HepG2 (cell line): ENCODE measurements around the gene HDAC4. TPM values are rescaled to one million over a fixed set of nuclear protein-coding genes. Genes with fewer than 3 reads are reported as not detected.

ENCODE experiments used
- ATAC-seq: fragments of 200-7000 bp; cut with Tn5 transposase; 3 replicates; pipeline ENCODE4 v1.9.1; 2020; ENCODE audit warnings: mild to moderate bottlenecking, moderate library complexity
- BruUV-seq: library from RNA; stranded (reverse); fragments of 400-500 nt; replicated peaks from 2 replicates; lab custom pipeline; 2021; lab: Mats Ljungman, UMichigan
- CTCF ChIA-PET: fragments of 300-600 bp; formaldehyde crosslinking; extraction: SDS; loops from one replicate; lab custom pipeline; 2021; ENCODE audit warnings: low total read pairs, inconsistent platforms, low intra/inter-chr PET ratio; lab: Yijun Ruan, JAX
- POLR2A ChIA-PET: fragments of 350-600 bp; sonication (Branson Sonifier 250); formaldehyde crosslinking; loops from one replicate; lab custom pipeline; 2020; ENCODE audit warnings: antibody characterized with exemption, inconsistent platforms; lab: Yijun Ruan, JAX
- DNase-seq: peaks from one replicate; pipeline ENCODE4 v3.0.0-alpha.2; 2015; ENCODE audit warnings: low spot score
- FAIRE-seq: peaks from 3 replicates; lab custom pipeline; 2011; peaks lifted over from hg19 to GRCh38; lab: Jason Lieb, UNC
- H2AFZ ChIP-seq: one replicate; pipeline ENCODE4 v1.6.1; 2011; ENCODE audit warnings: low read length, inconsistent platforms
- H3K27ac ChIP-seq: fragments of 300-600 bp; 3 replicates; pipeline ENCODE4 v1.8.0; 2011; ENCODE audit warnings: mixed run types, mild to moderate bottlenecking, mixed read lengths, low read length, inconsistent platforms; ENCODE audit not compliant: insufficient read depth; ENCODE audit errors: extremely low read length
- H3K27me3 ChIP-seq, 2 experiments: fragments of 200-600 bp in 1 of 2; 2 replicates in 1 of 2; 3 replicates in 1 of 2; pipeline versions ENCODE4 v1.6.0 to v1.8.0; 2011; ENCODE audit warnings: low read length in 2 of 2, mild to moderate bottlenecking in 2 of 2, moderate library complexity in 2 of 2, inconsistent platforms in 1 of 2; ENCODE audit not compliant: insufficient read depth in 2 of 2, control insufficient read depth in 1 of 2
- H3K36me3 ChIP-seq, 2 experiments: fragments of 200-600 bp in 1 of 2; replicated peaks in 1 of 2; 2 replicates in 1 of 2; 3 replicates in 1 of 2; pipeline versions ENCODE4 v1.5.1 to v1.8.0; 2011; ENCODE audit warnings: low read length in 2 of 2, inconsistent platforms in 1 of 2; ENCODE audit not compliant: insufficient read depth in 2 of 2, control insufficient read depth in 1 of 2
- H3K4me1 ChIP-seq: 2 replicates; pipeline ENCODE4 v1.5.1; 2012; ENCODE audit warnings: low read length, inconsistent platforms; ENCODE audit not compliant: insufficient read depth
- H3K4me2 ChIP-seq: 2 replicates; pipeline ENCODE4 v1.6.0; 2011; ENCODE audit warnings: low read depth, low read length, inconsistent platforms
- H3K4me3 ChIP-seq, 3 experiments: fragments of 200-600 bp in 1 of 3; sonication (generic), shearing (Covaris generic) in 1 of 3; replicated peaks in 1 of 3; 2 replicates each; pipeline ENCODE4 v1.5.1; 2011 to 2016; ENCODE audit warnings: low read length in 3 of 3, inconsistent platforms in 2 of 3, low read depth in 2 of 3, mild to moderate bottlenecking in 2 of 3, control low read depth in 1 of 3, mixed read lengths in 1 of 3; ENCODE audit not compliant: insufficient read depth in 1 of 3
- H3K79me2 ChIP-seq: one replicate; pipeline ENCODE4 v1.6.1; 2011; ENCODE audit warnings: low read length, inconsistent platforms; ENCODE audit not compliant: insufficient read depth
- H3K9ac ChIP-seq: 2 replicates; pipeline ENCODE4 v1.6.0; 2011; ENCODE audit warnings: mild to moderate bottlenecking, low read depth, low read length, inconsistent platforms; ENCODE audit not compliant: insufficient read depth
- H3K9me3 ChIP-seq: 2 replicates; pipeline ENCODE4 v1.5.1; 2012; ENCODE audit warnings: mild to moderate bottlenecking, low read length
- H4K20me1 ChIP-seq: 2 replicates; pipeline ENCODE4 v1.6.0; 2011; ENCODE audit warnings: inconsistent platforms, mild to moderate bottlenecking, low read length, moderate library complexity; ENCODE audit not compliant: insufficient read depth
- ATAD3A ChIP-seq: sonication (generic); formaldehyde crosslinking; IDR thresholded peaks from 2 replicates; pipeline ENCODE4 v1.4.0; 2020; ENCODE audit warnings: missing genetic modification reagents
- ETV5 ChIP-seq: IDR thresholded peaks from 2 replicates; pipeline ENCODE4 v1.6.1; 2018; ENCODE audit warnings: missing biosample characterization, missing genetic modification reagents, inconsistent platforms, borderline replicate concordance
- IRF2 ChIP-seq: IDR thresholded peaks from 2 replicates; pipeline ENCODE4 v1.6.1; 2018; ENCODE audit warnings: missing genetic modification reagents, missing compliant biosample characterization
- KLF12 ChIP-seq: sonication (generic); formaldehyde crosslinking; IDR thresholded peaks from 2 replicates; pipeline ENCODE4 v1.4.0; 2020; ENCODE audit warnings: missing genetic modification reagents, borderline replicate concordance
- NAIF1 ChIP-seq: sonication (generic); formaldehyde crosslinking; IDR thresholded peaks from 2 replicates; pipeline ENCODE4 v1.5.0; 2020; ENCODE audit warnings: mild to moderate bottlenecking, missing genetic modification reagents, borderline replicate concordance
- POGK ChIP-seq: sonication (generic); formaldehyde crosslinking; conservative IDR thresholded peaks from 2 replicates; pipeline ENCODE4 v1.8.0; 2022; ENCODE audit warnings: mild to moderate bottlenecking, moderate library complexity, missing genetic modification reagents
- RELA ChIP-seq: sonication (generic); formaldehyde crosslinking; IDR thresholded peaks from 2 replicates; pipeline ENCODE4 v1.4.0; 2020; ENCODE audit warnings: missing genetic modification reagents
- RFX1 ChIP-seq: fragments of 450-650 bp; IDR thresholded peaks from 2 replicates; pipeline ENCODE4 v1.6.1; 2017
- TERF1 ChIP-seq: sonication (generic); formaldehyde crosslinking; IDR thresholded peaks from 2 replicates; pipeline ENCODE4 v1.8.0; 2022; ENCODE audit warnings: mild to moderate bottlenecking, missing genetic modification reagents, moderate library complexity
- TIGD3 ChIP-seq: sonication (generic); formaldehyde crosslinking; IDR thresholded peaks from 2 replicates; pipeline ENCODE4 v1.5.1; 2020; ENCODE audit warnings: mild to moderate bottlenecking, missing genetic modification reagents, borderline replicate concordance
- ZBTB33 ChIP-seq: sonication (generic); formaldehyde crosslinking; IDR thresholded peaks from 2 replicates; pipeline ENCODE4 v1.4.0; 2020; ENCODE audit warnings: missing genetic modification reagents
- ZEB1 ChIP-seq: IDR thresholded peaks from 2 replicates; pipeline ENCODE4 v1.6.1; 2012; ENCODE audit warnings: mild to moderate bottlenecking, low read depth, inconsistent platforms; ENCODE audit not compliant: insufficient replicate concordance
- ZNF430 ChIP-seq: sonication (generic); formaldehyde crosslinking; IDR thresholded peaks from 2 replicates; pipeline ENCODE4 v1.9.0; 2021; ENCODE audit warnings: mild to moderate bottlenecking, missing genetic modification reagents
- ZNF607 ChIP-seq: sonication (generic); formaldehyde crosslinking; IDR thresholded peaks from 2 replicates; pipeline ENCODE4 v1.5.1; 2020; ENCODE audit warnings: missing genetic modification reagents, mild to moderate bottlenecking, borderline replicate concordance
- ZNF644 ChIP-seq: IDR thresholded peaks from 2 replicates; pipeline ENCODE4 v1.6.1; 2016; ENCODE audit warnings: low read depth
- ZNF672 ChIP-seq: sonication (generic); formaldehyde crosslinking; IDR thresholded peaks from 2 replicates; pipeline ENCODE4 v1.8.1; 2022; ENCODE audit warnings: missing genetic modification reagents
- ZNF724P ChIP-seq: sonication (generic); formaldehyde crosslinking; IDR thresholded peaks from 2 replicates; pipeline ENCODE4 v1.8.0; 2022; ENCODE audit warnings: missing genetic modification reagents, borderline replicate concordance
- ZNF761 ChIP-seq: sonication (generic); formaldehyde crosslinking; conservative IDR thresholded peaks from 2 replicates; pipeline ENCODE4 v1.4.0; 2020; ENCODE audit warnings: mild to moderate bottlenecking, missing genetic modification reagents
- WGBS: methylation state at CpG from one replicate; pipeline ENCODE4 v1.1.6; 2017; ENCODE audit warnings: low lambda C conversion rate; 5-methylcytosine and 5-hydroxymethylcytosine counted together
- in situ Hi-C: cut with HindIII; loops from 2 replicates; pipeline ENCODE4 v1.10.0; 2017; ENCODE audit warnings: low pct_unique_long_range_greater_than_20kb; ENCODE audit not compliant: extremely low pct_ligation_motif_present
- intact Hi-C: fragments of 100-400 bp; cut with micrococcal nuclease; formaldehyde crosslinking; loops from one replicate; pipeline ENCODE4 v1.10.0; 2022; ENCODE audit not compliant: unreplicated experiment
- polyA plus RNA-seq, 8 experiments: library from polyadenylated mRNA; depleted of rRNA in 3 of 8; stranded (reverse) in 7 of 8; unstranded in 1 of 8; fragments of >200 nt; fragmentation: Illumina TruSeq in 4 of 8; extraction: Trizol in 4 of 8; gene quantifications; 2 replicates each; pipeline versions ENCODE4 v1.2.1 to v1.2.3, GENCODE V29; 2011 to 2016; ENCODE audit warnings: low read depth in 4 of 8, missing spikeins in 1 of 8, mixed read lengths in 1 of 8; ENCODE audit not compliant: insufficient read depth in 1 of 8
- total RNA-seq, 5 experiments: library from RNA; depleted of rRNA; stranded (reverse); fragments of >200 nt; fragmentation: Illumina TruSeq; extraction: Trizol; gene quantifications; 2 replicates each; pipeline ENCODE4 v1.2.3, GENCODE V29; 2016; ENCODE audit warnings: low read depth in 1 of 5

Gene HDAC4
- total and polyA plus RNA-seq, 2 of the 13 experiments (the other 11 are each of a cell fraction or from before 2014, with no cell fraction given), result 10.1 to 11.5 TPM

GRCh38 chr2:239052798-239053665 is 347.8 kb downstream of the HDAC4 start:
- FAIRE-seq (no peak), DNase-seq (no peak), ATAC-seq (no peak; the same call in 2 of the 3 replicates)
- Histone ChIP-seq H3K9me3 (peaks cover 7% of the 10 kb centered on the region; the same call in 1 of the 2 replicates), H3K79me2 (no peaks in the 10 kb centered on the region), H3K36me3 (peaks cover 6 to 15% of the 10 kb centered on the region in 2 experiments; a peak in 3 of 5 replicates), H4K20me1 (no peaks in the 10 kb centered on the region), H3K4me2 (no peak overlapping the region), H3K27ac (no peak overlapping the region), H3K4me1 (peaks cover 30% of the 10 kb centered on the region), H3K9ac (no peak overlapping the region), H3K27me3 (no peaks in the 10 kb centered on the region), H3K4me3 (no peak overlapping the region), H2AFZ (no peak overlapping the region)
- intact Hi-C loops, result no loop called here
- TF ChIP-seq ZNF761 (CRISPR knock-in tag), result no peak
- no peak for TF ChIP-seq TIGD3 (CRISPR knock-in tag)
- no peak for TF ChIP-seq ZNF644 (CRISPR knock-in tag)
- TF ChIP-seq ETV5 (CRISPR knock-in tag), result no peak
- no peak for TF ChIP-seq TERF1 (CRISPR knock-in tag)
- TF ChIP-seq IRF2 (CRISPR knock-in tag), result no peak
- no peak for TF ChIP-seq RELA
- TF ChIP-seq POGK (CRISPR knock-in tag), result no peak
- no peak for TF ChIP-seq RFX1
- no peak for TF ChIP-seq ZNF672 (CRISPR knock-in tag)
- no peak for TF ChIP-seq ZNF607
- no peak for TF ChIP-seq ZBTB33 (CRISPR knock-in tag)
- no peak for TF ChIP-seq ATAD3A (CRISPR knock-in tag)
- no peak for TF ChIP-seq ZEB1
- no peak for TF ChIP-seq ZNF430
- no peak for TF ChIP-seq NAIF1 (CRISPR knock-in tag)
- TF ChIP-seq KLF12 (CRISPR knock-in tag), result no peak
- no peak for TF ChIP-seq ZNF724P (CRISPR knock-in tag)
- BruUV-seq, result no TSS peak
- 97% methylated on average over 51 of the region's 51 CpGs for WGBS
- ChIA-PET POLR2A (no interaction called here), CTCF (no interaction called here)
- in situ Hi-C loops, result no loop called here
